Caki2 (cell line): ENCODE results near the gene CD300LD. TPM values are rescaled to one million over a fixed set of nuclear protein-coding genes. Genes with fewer than 3 reads are reported as not detected.
A peak's percentile ranks its signal among the peaks of the same experiment; 100 is the strongest.

Experiments used
- DNase-seq: peaks from one replicate; pipeline ENCODE4 v3.0.0-alpha.2; 2015; ENCODE audit warnings: low read depth
- in situ Hi-C: cut with HindIII; loops from 2 replicates; pipeline ENCODE4 v1.10.0; 2016; ENCODE audit warnings: low sequenced_read_pairs, low pct_unique_long_range_greater_than_20kb, mixed read lengths
- total RNA-seq: library from RNA; depleted of rRNA; stranded (reverse); fragments of >200 nt; shearing (Covaris generic); gene quantifications from 2 replicates; pipeline ENCODE4 v1.2.3, GENCODE V29; 2014; ENCODE audit warnings: low replicate concordance

The CD300LD gene
- total RNA-seq, 1 experiment from 2014 or later = not detected

DNA sequence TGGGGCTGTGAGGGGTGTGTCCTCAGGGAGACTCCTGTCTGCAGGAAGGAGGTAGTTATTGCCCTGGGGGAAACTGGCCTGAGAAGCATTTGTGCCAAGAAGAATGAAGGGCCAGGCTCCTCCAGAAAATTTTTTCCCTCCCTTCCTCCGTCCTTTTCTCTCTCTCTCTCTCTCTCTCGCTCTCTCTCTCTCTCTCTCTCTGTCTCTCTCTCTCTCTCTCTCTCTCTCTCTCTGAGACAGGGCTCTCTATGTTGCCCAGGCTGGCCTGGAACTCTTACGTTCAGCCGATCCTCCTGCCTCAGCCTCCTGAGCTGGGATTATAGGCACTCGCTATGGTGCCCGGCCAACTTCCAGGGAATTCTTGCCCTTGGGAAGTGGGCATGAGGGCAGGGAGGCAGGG, 20.0 kb upstream of the CD300LD start:
- in situ Hi-C loops = no loop called here
- DNase-seq = no peak

DNA sequence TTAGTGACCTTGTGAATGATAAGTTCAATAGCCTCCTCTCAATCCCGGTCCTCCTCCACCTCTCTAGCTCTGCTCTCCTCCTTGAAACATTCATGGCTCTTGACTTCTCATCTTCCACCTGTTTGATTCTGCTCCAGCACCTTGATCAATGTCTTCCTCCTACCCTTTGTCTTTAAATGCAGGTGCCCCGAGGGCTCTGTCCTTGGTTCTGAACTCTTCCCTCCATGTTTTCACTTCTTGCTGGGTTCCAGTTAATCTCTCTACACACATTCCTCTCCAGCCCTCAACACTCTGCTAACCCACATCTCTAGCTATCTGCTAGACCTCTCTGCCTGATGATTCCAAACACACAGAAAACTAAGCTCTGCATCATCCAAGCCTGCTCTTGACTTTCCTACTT, 18.0 kb upstream of the CD300LD start:
- in situ Hi-C loops = no loop called here
- DNase-seq = peak; percentile 23

DNA sequence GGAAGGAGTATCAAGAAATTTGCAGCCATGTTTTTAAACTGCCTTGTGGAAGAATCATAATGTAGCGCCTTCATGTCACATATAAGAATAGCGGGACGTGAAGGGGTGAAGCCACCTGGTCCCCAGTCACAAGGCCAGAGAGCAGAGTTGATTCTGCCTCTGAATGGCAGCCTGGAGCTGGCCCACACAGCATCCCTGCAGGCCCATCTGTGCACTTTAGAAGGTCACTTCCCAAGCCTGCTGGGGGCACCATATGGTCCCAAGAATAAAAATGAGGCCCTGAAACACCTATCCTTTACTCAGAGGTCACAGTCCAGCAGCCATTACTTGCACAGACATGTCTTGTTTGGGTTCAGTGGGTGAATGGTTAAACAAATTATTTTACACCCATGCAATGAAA, 16.4 kb upstream of the CD300LD start:
- in situ Hi-C loops = no loop called here
- no peak for DNase-seq

DNA sequence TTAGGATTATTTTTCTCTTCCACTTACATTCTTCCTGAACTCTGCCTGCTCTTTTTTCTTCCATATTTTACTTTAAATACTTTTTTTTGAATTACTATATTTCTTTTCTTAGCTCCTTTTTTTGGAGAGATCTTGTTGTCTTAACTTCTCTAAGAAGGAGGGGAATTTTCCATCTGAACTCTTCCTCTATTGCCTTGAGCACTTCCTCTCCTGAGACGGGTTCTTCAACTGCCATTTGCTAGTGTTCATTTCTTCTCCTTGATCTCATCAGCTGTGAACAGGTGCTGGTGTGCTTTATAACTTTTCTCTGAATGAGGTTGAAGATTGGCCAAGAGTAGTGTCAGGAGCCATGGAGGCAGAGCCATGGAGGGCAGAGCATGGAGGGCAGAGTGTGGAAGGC, 15.1 kb upstream of the CD300LD start:
- DNase-seq = no peak
- in situ Hi-C loops = no loop called here

DNA sequence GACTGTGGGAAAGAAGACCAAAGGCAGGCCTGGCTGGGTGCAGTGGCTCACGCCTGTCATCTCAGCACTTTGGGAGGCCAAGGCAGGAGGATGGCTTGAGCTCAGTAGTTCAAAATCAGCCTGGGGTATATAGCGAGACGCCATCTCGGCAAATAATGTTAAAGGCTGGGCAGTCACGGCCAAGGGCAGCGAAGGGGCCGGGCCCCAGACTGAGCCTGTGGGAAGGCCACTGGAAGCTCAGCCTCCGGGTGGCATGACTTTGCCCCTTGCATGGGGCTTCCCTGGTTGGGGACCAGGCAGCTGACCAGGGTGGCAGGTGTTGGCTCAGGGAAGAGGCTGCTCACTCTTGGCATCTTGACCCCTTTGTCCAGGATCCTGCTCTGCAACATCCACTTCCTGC, 14.0 kb upstream of the CD300LD start:
- in situ Hi-C loops = no loop called here
- DNase-seq = no peak

GRCh38 chr17:74605361-74605760, 13.3 kb upstream of the CD300LD start:
- in situ Hi-C loops = no loop called here
- DNase-seq = no peak

DNA sequence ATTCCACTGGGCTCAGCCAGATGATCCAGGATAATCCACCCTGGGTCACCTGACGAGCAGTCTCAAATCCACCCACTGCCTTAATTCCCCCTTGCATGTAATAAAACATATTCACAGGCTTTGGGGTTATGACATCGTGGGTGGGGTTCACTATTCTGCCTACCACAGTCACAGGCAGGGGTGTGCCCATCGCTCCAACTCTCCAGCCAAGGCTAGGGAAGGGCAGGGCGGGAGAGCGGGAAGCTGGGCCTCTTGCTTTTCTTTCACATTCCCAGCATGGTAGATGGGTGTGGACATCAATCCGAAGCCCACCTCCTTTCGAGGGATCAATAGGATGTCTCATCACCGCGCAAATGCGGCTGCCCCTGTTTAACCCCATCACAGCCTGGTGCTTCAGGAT, 12.7 kb upstream of the CD300LD start:
- no peak for DNase-seq
- in situ Hi-C loops = no loop called here

DNA sequence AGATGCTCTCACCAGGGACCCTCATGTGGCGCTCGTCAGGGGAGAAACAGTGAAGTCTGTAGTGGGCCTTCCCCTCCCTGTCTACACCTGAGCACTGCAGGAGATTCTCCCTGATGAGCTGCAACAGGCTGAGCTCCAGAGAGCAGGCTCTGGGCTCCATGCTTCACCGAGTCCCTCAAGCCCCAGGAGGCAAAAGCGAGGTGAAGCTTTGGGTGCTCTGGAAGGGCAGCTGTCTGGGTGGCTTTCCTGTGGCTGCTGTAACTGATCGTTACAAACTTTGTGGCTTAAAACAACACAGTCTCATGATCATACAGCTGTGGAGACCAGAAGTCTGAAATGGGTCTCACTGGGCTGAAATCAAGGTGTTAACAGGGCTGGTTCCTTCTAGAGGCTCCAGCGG, 12.1 kb upstream of the CD300LD start:
- DNase-seq = no peak
- in situ Hi-C loops = no loop called here

DNA sequence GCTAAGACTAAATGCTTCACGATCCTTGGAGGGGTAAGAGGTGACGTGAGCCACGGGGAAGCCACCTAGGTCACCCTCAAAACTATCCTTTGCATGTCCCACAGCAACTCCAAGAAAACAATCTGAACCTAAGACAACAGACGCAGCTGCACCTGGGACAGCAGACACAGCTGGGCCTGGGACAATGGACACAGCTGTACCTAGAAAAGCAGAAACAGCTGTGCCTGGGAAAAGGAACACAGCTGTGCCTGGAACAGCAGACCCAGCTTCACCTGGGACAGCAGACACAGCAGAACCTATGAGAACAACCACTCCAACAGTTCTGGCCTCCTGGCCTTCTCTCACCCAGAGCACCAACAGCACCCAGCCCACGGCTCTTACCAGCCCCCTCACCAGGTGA, 11.7 kb upstream of the CD300LD start:
- in situ Hi-C loops = no loop called here

DNA sequence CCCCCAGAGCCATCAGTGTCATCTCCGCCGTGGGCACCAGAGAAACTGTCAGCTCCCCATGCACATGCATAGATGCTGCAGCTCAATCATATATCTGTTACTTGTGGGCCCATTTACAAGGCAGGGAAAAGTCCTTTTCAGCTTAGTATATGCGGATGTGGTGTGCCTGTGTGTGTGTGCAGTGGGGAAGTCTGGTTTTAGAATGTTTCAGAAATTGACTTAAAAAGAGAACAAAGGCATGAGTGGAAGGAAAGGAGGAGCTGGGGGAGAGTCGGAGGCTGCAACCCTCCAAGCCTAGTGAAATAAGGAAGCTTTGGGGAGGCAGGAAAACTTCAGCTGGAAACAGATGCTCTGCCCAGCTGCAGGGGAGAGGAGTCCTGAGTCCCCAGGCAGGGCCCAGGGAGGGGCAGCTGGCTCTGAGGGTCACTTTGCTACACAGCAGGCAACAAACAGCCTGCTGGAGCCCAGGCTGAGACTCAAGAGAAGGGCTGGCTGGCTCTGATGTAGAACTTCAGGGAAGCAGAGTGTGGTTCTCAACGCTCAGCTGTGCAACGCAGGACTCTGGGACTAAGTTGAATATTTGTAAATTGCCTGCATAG, 11.1 kb upstream of the CD300LD start:
- in situ Hi-C loops = no loop called here
- no peak for DNase-seq

More for the DNA sequence above, 11.7 kb upstream of the CD300LD start:
- DNase-seq = no peak

DNA sequence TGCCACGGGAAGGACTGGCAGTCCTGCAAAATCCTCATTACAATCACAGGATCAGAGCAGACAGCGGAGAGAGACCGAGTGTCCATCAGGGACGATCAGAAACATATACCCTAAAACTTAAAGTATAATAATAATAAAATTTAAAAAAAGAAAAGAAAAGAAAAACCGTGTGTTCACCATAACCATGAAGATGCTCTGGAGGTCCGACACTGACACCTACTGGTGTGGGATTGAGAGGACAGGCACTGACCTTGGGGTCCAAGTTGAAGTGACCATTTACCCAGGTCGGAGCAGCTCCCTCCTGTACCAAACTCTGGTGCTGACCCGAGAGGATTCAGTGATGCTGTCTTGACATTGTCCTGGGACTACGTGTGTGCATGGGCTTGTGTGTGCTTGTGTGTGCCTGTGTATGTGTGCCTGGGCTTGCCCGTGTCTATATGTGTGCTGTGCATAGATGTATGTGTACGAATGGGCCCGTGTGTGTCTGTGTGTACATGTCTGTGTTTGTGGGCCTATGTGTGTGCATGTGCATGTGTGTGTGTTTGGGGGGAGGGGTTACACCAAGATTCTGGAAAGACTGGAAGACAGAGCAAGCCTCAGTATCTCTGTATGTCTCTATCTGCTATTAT, 10.0 kb upstream of the CD300LD start:
- in situ Hi-C loops = no loop called here
- peak; percentile 22 for DNase-seq

DNA sequence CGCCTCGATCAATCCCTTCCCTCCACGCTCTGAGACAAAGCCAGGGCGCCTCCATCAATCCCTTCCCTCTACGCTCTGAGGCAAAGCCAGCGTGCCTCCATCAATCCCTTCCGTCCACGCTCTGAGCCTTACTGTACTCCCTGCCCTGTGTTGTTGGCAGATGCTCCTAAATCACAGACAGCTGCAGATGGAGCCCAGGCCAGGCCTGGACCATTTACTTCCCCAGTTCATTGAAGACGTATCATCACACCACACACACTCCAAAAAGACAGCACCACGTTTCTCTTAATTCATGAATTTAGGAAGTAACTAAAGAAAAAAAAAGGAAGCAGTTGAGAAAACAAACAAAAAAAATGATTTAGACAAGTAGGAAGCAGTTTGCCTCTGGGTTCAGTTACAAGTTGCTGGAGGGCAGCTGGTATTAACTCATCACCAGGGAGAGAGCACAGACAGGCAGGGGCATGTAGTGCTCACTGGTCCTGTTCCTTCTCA, 7.4 kb upstream of the CD300LD start:
- no peak for DNase-seq
- in situ Hi-C loops = no loop called here

- in situ Hi-C loops = no loop called here
- no peak for DNase-seq
Observed at GRCh38 chr17:74599023-74599399, 6.9 kb upstream of the CD300LD start.

- DNase-seq = no peak
- in situ Hi-C loops = no loop called here
Observed at GRCh38 chr17:74598346-74599022, 6.4 kb upstream of the CD300LD start.

GRCh38 chr17:74597069-74597790, 5.1 kb upstream of the CD300LD start:
- DNase-seq = no peak
- in situ Hi-C loops = no loop called here

DNA sequence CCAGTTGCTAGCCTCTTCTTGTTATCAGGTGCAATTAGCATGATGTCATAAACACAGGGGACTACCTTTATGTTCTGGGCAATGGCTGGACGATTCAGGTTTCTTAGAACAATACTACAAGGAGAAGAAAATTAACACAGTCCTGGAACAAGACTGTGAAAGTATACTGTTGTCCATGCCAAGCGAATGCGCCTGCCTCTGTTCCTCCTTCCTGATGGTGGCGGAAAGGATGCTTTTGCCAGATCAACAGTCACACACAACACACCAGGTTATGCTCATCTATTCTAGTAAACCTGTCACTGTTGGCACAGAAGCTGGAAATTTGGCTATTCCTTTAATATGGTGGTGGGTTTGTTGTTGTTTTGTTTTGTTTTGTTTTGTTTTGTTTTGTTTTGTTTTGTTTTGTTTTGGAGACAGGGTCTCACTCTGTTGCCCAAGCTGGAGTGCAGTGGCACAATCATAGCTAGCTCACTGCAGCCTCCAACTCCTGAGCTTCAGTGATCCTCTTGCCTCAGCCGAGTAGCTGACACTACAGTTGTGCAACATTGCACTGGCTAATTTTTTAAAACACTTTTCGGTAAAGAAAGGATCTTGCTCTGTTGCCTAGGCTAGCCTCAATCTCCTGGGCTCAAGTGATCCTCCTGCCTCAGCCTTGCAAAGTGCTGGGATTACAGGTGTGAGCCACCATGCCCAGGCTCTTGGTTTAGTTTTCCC, 3.1 kb upstream of the CD300LD start:
- DNase-seq = no peak
- in situ Hi-C loops = no loop called here

- DNase-seq = no peak
- in situ Hi-C loops = no loop called here
Observed at GRCh38 chr17:74591503-74591902, 580 bp downstream of the CD300LD start.

DNA sequence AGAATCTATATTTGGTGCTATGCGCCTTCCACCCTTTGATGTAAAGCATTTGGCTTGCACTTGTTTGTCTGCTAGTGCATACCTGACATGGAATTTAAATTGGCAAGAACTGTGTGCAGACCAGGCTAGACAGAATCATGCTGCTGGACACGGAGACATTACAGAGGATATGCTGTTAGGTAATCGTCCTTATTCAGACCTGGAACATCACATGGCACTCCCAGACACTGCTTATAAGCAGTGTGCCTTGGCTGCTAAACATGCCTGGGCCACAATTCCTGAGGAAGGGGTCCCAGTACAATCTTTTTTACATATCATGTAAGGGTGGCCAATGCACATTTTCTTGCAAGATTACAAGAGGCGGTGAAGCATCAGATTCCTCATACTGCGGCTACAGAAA, 6.4 kb downstream of the CD300LD start:
- no peak for DNase-seq
- in situ Hi-C loops = no loop called here
